CD14-positive monocyte (primary cell): Measurements from ENCODE around the gene CAPN1. TPM values are rescaled to one million over a fixed set of nuclear protein-coding genes. Genes with fewer than 3 reads are reported as not detected.

Experiments
- DNase-seq, 3 donors: peaks; one replicate each; pipeline ENCODE4 v3.0.0-alpha.2; 2011 to 2022
- H2AFZ ChIP-seq: 2 replicates; pipeline ENCODE4 v1.6.0; 2012; ENCODE audit warnings: mild to moderate bottlenecking, low read depth, low read length, inconsistent platforms; ENCODE audit not compliant: insufficient read depth, poor library complexity, severe bottlenecking
- H3K27ac ChIP-seq, 2 donors: 1 replicate in 1 of 2; 2 replicates in 1 of 2; pipeline ENCODE4 v1.5.1; 2012 to 2013; ENCODE audit warnings: low read length in 2 of 2, control low read depth in 1 of 2, inconsistent platforms in 1 of 2, low read depth in 1 of 2, mild to moderate bottlenecking in 1 of 2
- H3K27me3 ChIP-seq, 2 donors: one replicate each; pipeline versions ENCODE4 v1.6.0 to v1.6.1; 2011 to 2013; ENCODE audit warnings: low read length in 2 of 2; ENCODE audit not compliant: control insufficient read depth in 2 of 2, insufficient read depth in 2 of 2
- H3K36me3 ChIP-seq, 2 donors: replicated peaks in 1 of 2; 1 replicate in 1 of 2; 2 replicates in 1 of 2; pipeline versions ENCODE4 v1.5.1 to v1.6.1; 2012 to 2013; ENCODE audit warnings: low read length in 2 of 2, control low read depth in 1 of 2, inconsistent platforms in 1 of 2, mild to moderate bottlenecking in 1 of 2; ENCODE audit not compliant: insufficient read depth in 2 of 2, control insufficient read depth in 1 of 2
- H3K4me1 ChIP-seq, 2 donors: 1 replicate in 1 of 2; 2 replicates in 1 of 2; pipeline versions ENCODE4 v1.5.1 to v1.6.1; 2012 to 2013; ENCODE audit warnings: low read length in 2 of 2, control low read depth in 1 of 2, inconsistent platforms in 1 of 2, mild to moderate bottlenecking in 1 of 2, moderate library complexity in 1 of 2; ENCODE audit not compliant: insufficient read depth in 2 of 2, control insufficient read depth in 1 of 2
- H3K4me2 ChIP-seq: replicated peaks from 2 replicates; pipeline ENCODE3; 2012; ENCODE audit warnings: low read length, moderate library complexity, mild to moderate bottlenecking; ENCODE audit not compliant: poor library complexity, severe bottlenecking; ENCODE audit errors: extremely low read depth
- H3K4me3 ChIP-seq, 3 experiments: fragments of 200-600 bp in 1 of 3; sonication (generic) in 1 of 3; replicated peaks in 1 of 3; 1 replicate in 2 of 3; 2 replicates in 1 of 3; pipeline ENCODE4 v1.5.1; 2011 to 2013; ENCODE audit warnings: low read length in 3 of 3, mild to moderate bottlenecking in 3 of 3, control low read depth in 2 of 3, low read depth in 2 of 3, inconsistent platforms in 1 of 3, moderate library complexity in 1 of 3
- H3K79me2 ChIP-seq: 2 replicates; pipeline ENCODE4 v1.6.0; 2012; ENCODE audit warnings: mild to moderate bottlenecking, control low read depth, inconsistent platforms, low read length, moderate library complexity; ENCODE audit not compliant: insufficient read depth
- H3K9ac ChIP-seq: 2 replicates; pipeline ENCODE4 v1.6.0; 2017; ENCODE audit warnings: low read length, mild to moderate bottlenecking; ENCODE audit not compliant: insufficient read depth, poor library complexity, severe bottlenecking
- H3K9me3 ChIP-seq, 2 donors: replicated peaks in 1 of 2; 1 replicate in 1 of 2; 2 replicates in 1 of 2; pipeline versions ENCODE4 v1.5.1 to v1.6.1; 2012 to 2013; ENCODE audit warnings: low read length in 2 of 2, control low read depth in 1 of 2; ENCODE audit not compliant: control insufficient read depth in 1 of 2, insufficient read depth in 1 of 2
- H4K20me1 ChIP-seq: 2 replicates; pipeline ENCODE4 v1.6.0; 2012; ENCODE audit warnings: mild to moderate bottlenecking, low read length, control low read depth, moderate library complexity; ENCODE audit not compliant: insufficient read depth
- H3K27ac Mint-ChIP-seq, 7 donors: one replicate each; pipeline ENCODE4 v1.8.0; 2020; ENCODE audit warnings: mild to moderate bottlenecking in 7 of 7, mixed read lengths in 7 of 7, moderate library complexity in 6 of 7, inconsistent platforms in 2 of 7
- H3K27me3 Mint-ChIP-seq, 3 donors: one replicate each; pipeline ENCODE4 v1.8.0; 2021 to 2022; ENCODE audit warnings: low read depth in 3 of 3, mild to moderate bottlenecking in 3 of 3, mixed read lengths in 3 of 3, moderate library complexity in 3 of 3, inconsistent platforms in 1 of 3
- H3K36me3 Mint-ChIP-seq, 2 donors: one replicate each; pipeline ENCODE4 v1.8.0; 2020; ENCODE audit warnings: mixed read lengths in 2 of 2, inconsistent platforms in 1 of 2, mild to moderate bottlenecking in 1 of 2
- H3K4me1 Mint-ChIP-seq: one replicate; pipeline ENCODE4 v1.8.0; 2020; ENCODE audit warnings: mild to moderate bottlenecking, mixed read lengths
- H3K4me3 Mint-ChIP-seq, 2 donors: one replicate each; pipeline ENCODE4 v1.8.0; 2020; ENCODE audit warnings: mild to moderate bottlenecking in 2 of 2, mixed read lengths in 2 of 2, moderate library complexity in 1 of 2
- H3K9me3 Mint-ChIP-seq, 7 donors: one replicate each; pipeline ENCODE4 v1.8.0; 2020 to 2022; ENCODE audit warnings: mixed read lengths in 7 of 7, mild to moderate bottlenecking in 6 of 7, moderate library complexity in 6 of 7, inconsistent platforms in 2 of 7
- WGBS: methylation state at CpG from one replicate; pipeline ENCODE4 v1.1.5; 2013; ENCODE audit warnings: missing lambda C conversion rate; ENCODE audit not compliant: insufficient coverage; 5-methylcytosine and 5-hydroxymethylcytosine counted together
- intact Hi-C, 2 donors: fragments of 100-400 bp; cut with micrococcal nuclease; formaldehyde crosslinking; loops; one replicate each; pipeline versions ENCODE4 v1.15.0 to v1.15.1; 2023
- polyA plus RNA-seq, 3 donors: library from polyadenylated mRNA; depleted of rRNA in 1 of 3; unstranded in 2 of 3; stranded (reverse) in 1 of 3; fragments of 300-500 nt in 2 of 3; fragments of >200 nt in 1 of 3; fragmentation: Illumina TruSeq in 2 of 3; gene quantifications; 1 replicate in 2 of 3; 2 replicates in 1 of 3; pipeline ENCODE4 v1.2.3, GENCODE V29; 2012 to 2021
- TF ChIP-seq, protein P1 (sequence below): fragments of 200-600 bp; IDR thresholded peaks from one replicate; pipeline ENCODE4 v1.8.0; 2022; ENCODE audit warnings: antibody characterized with exemption, mild to moderate bottlenecking

Gene CAPN1
- polyA plus RNA-seq, 3 donors, result 128 to 140 (median 129) TPM

DNA sequence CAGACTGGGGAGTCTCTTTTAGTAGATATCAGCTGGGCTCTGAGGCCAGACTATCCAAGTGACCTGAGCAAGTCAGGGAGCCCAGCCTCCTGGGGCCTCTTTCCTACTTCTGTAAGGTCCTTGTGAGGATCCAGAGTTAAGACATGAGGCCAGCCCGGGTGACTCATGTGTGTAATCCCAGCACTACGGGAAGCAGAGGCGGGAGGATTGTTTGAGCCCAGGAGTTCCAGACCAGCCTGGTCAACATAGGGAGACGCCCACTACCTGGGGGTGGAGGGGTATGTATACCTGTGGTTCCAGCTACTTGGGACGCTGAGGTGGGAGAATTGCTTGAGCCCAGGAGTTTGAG lies 43.2 kb downstream of the CAPN1 start:
- no peaks in the 10 kb centered on the region for H3K79me2 ChIP-seq
- H3K9me3 Mint-ChIP-seq, result peaks cover 0 to 1% (median 0%) of the 10 kb centered on the region in 7 donors
- 41% methylated on average over 3 of the region's 5 CpGs for WGBS
- peak overlapping the region; percentile 96 to 98 for H3K4me3 Mint-ChIP-seq
- H3K27ac ChIP-seq, result no peak overlapping the region
- H3K4me2 ChIP-seq, result peak overlapping the region; percentile 94
- H3K4me1 Mint-ChIP-seq, result peaks cover 42% of the 10 kb centered on the region
- intact Hi-C loops, result no loop called here
- H3K27me3 ChIP-seq, result no peaks in the 10 kb centered on the region
- H3K36me3 Mint-ChIP-seq, result no peaks in the 10 kb centered on the region
- H4K20me1 ChIP-seq, result no peaks in the 10 kb centered on the region
- H3K9me3 ChIP-seq, result no peaks in the 10 kb centered on the region
- peak overlapping the region in 2 of 7 donors; percentile 18 to 42 for H3K27ac Mint-ChIP-seq
- no peaks in the 10 kb centered on the region for H3K36me3 ChIP-seq
- DNase-seq, result peak in 1 of 3 donors; percentile 37
- no peak overlapping the region for H3K9ac ChIP-seq
- TF ChIP-seq, protein P1, sequence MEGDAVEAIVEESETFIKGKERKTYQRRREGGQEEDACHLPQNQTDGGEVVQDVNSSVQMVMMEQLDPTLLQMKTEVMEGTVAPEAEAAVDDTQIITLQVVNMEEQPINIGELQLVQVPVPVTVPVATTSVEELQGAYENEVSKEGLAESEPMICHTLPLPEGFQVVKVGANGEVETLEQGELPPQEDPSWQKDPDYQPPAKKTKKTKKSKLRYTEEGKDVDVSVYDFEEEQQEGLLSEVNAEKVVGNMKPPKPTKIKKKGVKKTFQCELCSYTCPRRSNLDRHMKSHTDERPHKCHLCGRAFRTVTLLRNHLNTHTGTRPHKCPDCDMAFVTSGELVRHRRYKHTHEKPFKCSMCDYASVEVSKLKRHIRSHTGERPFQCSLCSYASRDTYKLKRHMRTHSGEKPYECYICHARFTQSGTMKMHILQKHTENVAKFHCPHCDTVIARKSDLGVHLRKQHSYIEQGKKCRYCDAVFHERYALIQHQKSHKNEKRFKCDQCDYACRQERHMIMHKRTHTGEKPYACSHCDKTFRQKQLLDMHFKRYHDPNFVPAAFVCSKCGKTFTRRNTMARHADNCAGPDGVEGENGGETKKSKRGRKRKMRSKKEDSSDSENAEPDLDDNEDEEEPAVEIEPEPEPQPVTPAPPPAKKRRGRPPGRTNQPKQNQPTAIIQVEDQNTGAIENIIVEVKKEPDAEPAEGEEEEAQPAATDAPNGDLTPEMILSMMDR, result no peak
- H3K27me3 Mint-ChIP-seq, result peaks cover 2 to 6% (median 3%) of the 10 kb centered on the region in 3 donors
- peak overlapping the region in 1 of 3 experiments; percentile 82 for H3K4me3 ChIP-seq
- peak overlapping the region; percentile 88 for H2AFZ ChIP-seq
- H3K4me1 ChIP-seq, result peaks cover 44 to 50% of the 10 kb centered on the region in 2 donors

DNA sequence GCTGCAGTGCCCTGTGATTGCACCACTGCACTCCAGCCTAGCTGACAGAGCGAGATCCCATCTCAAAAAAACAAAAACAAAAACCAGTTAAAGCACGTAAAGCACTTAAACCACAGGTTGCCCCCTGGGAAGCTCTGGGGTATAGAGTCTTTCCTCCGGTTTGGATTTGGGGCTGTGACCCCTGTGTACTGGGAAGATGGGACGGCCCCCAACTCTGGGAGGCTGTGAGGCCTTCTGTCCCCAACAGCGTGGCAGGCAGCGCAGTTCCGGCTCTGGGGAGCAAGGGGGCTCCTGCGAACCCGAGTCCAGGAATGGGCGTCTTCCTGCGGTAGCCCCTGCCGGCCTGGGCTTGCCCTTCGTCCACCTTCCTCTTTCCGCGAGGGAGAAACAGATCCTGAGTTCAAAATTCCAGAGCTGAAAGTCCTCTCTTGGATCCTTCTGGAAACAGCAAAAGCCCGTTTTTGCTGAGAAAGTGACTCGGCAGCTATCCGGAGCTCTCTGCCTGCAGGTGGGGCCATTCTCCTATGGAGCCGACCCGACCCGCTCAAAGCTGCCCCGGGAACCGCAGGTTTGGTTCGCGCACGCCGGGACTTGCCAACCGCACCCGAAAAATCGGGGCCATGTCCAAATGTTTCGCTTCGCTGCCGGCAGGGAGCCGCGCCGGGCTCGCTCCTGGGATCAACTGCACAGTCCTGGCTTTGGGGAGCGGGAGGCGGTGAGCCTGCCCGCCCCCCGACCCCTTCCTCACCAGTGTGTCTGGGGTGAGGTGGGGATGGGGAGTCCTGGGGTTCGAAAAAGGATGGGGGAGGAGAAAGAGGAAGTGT lies 43.8 kb downstream of the CAPN1 start:
- Mint-ChIP-seq H3K27me3 (peaks cover 4 to 6% (median 4%) of the 10 kb centered on the region in 3 donors), H3K27ac (peak overlapping the region in 4 of 7 donors; percentile 20 to 66 (median 32)), H3K9me3 (peaks cover 0 to 4% (median 0%) of the 10 kb centered on the region in 7 donors), H3K36me3 (no peaks in the 10 kb centered on the region), H3K4me3 (peak overlapping the region; percentile 96 to 98), H3K4me1 (peaks cover 39% of the 10 kb centered on the region)
- peak overlapping the region; percentile 88 for H2AFZ ChIP-seq
- WGBS, result 1% methylated on average over 29 of the region's 42 CpGs
- peak overlapping the region; percentile 94 for H3K4me2 ChIP-seq
- intact Hi-C loops, result no loop called here
- TF ChIP-seq, protein P1, result peak; percentile 29
- no peaks in the 10 kb centered on the region for H3K9me3 ChIP-seq
- peaks cover 42 to 47% of the 10 kb centered on the region in 2 donors for H3K4me1 ChIP-seq
- DNase-seq, result peak; percentile 17 to 38 (median 21)
- peak overlapping the region; percentile 77 to 84 (median 82) for H3K4me3 ChIP-seq
- peak overlapping the region; percentile 2 to 12 for H3K27ac ChIP-seq
- no peaks in the 10 kb centered on the region for H3K27me3 ChIP-seq
- H3K79me2 ChIP-seq, result no peaks in the 10 kb centered on the region
- H3K9ac ChIP-seq, result peak overlapping the region; percentile 56
- H4K20me1 ChIP-seq, result no peaks in the 10 kb centered on the region
- no peaks in the 10 kb centered on the region for H3K36me3 ChIP-seq
